Kidney epithelial cell (primary cell): ENCODE data around the gene CLIC6. TPM values are rescaled to one million over a fixed set of nuclear protein-coding genes. Genes with fewer than 3 reads are reported as not detected.
"Not testable (repeated sequence)": the region's sequence is repeated elsewhere in the genome, so short reads cannot be mapped to it uniquely, and the experiment has no call there.

Experiments used
- DNase-seq: peaks from one replicate; pipeline ENCODE4 v3.0.0-alpha.2; 2010; ENCODE audit warnings: low read depth
- H3K27me3 ChIP-seq: 2 replicates; pipeline ENCODE4 v1.6.0; 2011; ENCODE audit warnings: low read length; ENCODE audit not compliant: control insufficient read depth, insufficient read depth
- H3K36me3 ChIP-seq: 2 replicates; pipeline ENCODE4 v1.5.1; 2011; ENCODE audit warnings: low read length; ENCODE audit not compliant: control insufficient read depth, insufficient read depth
- H3K4me3 ChIP-seq: 2 replicates; pipeline ENCODE4 v1.5.1; 2011; ENCODE audit warnings: low read depth, mild to moderate bottlenecking, control low read depth, low read length
- total RNA-seq: library from RNA; depleted of rRNA; stranded (reverse); fragments of >200 nt; gene quantifications from 2 replicates; pipeline ENCODE4 v1.2.3, GENCODE V29; 2015
- TF ChIP-seq, protein P1 (sequence below): IDR thresholded peaks from 2 replicates; pipeline ENCODE4 v1.5.1; 2011; ENCODE audit warnings: mild to moderate bottlenecking, moderate library complexity, low read length, control low read depth, inconsistent platforms; ENCODE audit not compliant: insufficient read depth, poor library complexity, severe bottlenecking

CLIC6 gene
- total RNA-seq, 1 donor from 2014 or later: 8.0 TPM

DNA sequence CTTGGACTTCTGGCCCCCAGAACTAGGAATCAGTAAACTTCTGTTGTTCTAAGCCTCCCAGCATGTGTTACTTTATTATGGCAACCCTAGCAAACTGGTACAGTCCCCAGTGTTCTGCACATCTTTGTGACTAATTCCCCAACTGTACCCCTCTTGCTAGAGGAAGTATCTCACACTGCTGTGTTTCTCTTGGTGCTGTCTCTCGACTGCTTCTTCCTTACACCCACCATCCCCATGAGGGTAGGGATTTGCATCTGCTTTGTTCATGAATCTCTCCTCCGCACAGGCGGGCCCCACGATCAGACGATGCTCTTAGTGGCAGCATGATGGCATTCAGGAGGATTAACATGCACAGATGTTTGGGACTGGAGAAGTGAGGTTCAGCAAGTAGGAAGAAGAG is 46.7 kb downstream of the CLIC6 start:
- no peak for DNase-seq
- no peaks in the 10 kb centered on the region for H3K36me3 ChIP-seq
- H3K27me3 ChIP-seq: no peaks in the 10 kb centered on the region
- no peak overlapping the region for H3K4me3 ChIP-seq
- TF ChIP-seq, protein P1, sequence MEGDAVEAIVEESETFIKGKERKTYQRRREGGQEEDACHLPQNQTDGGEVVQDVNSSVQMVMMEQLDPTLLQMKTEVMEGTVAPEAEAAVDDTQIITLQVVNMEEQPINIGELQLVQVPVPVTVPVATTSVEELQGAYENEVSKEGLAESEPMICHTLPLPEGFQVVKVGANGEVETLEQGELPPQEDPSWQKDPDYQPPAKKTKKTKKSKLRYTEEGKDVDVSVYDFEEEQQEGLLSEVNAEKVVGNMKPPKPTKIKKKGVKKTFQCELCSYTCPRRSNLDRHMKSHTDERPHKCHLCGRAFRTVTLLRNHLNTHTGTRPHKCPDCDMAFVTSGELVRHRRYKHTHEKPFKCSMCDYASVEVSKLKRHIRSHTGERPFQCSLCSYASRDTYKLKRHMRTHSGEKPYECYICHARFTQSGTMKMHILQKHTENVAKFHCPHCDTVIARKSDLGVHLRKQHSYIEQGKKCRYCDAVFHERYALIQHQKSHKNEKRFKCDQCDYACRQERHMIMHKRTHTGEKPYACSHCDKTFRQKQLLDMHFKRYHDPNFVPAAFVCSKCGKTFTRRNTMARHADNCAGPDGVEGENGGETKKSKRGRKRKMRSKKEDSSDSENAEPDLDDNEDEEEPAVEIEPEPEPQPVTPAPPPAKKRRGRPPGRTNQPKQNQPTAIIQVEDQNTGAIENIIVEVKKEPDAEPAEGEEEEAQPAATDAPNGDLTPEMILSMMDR: no peak

DNA sequence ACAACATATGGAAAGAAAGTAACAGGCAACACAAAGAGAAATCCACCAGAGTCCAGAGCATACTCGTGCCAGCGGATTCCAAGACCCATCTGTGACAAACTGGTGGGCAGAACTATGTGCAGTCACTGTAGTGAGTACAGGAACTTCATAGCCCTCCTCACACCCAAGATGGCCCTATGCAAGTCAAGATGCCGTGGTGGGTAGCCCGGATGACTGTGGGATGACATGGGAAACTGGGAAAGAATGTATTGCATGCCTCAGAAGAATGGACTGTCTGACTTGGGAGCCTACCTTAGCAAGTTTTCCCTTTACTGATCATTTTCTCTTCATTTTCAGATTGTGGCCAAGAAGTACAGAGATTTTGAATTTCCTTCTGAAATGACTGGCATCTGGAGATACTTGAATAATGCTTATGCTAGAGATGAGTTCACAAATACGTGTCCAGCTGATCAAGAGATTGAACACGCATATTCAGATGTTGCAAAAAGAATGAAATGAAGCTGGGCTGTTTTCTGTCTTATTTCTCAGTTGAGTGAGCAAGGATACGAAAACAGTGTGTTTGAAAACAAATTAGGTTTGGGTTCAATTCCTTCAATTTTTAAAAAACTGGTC is 47.3 kb downstream of the CLIC6 start:
- TF ChIP-seq, protein P1: no peak
- DNase-seq: no peak
- H3K4me3 ChIP-seq: no peak overlapping the region
- no peaks in the 10 kb centered on the region for H3K36me3 ChIP-seq
- no peaks in the 10 kb centered on the region for H3K27me3 ChIP-seq

DNA sequence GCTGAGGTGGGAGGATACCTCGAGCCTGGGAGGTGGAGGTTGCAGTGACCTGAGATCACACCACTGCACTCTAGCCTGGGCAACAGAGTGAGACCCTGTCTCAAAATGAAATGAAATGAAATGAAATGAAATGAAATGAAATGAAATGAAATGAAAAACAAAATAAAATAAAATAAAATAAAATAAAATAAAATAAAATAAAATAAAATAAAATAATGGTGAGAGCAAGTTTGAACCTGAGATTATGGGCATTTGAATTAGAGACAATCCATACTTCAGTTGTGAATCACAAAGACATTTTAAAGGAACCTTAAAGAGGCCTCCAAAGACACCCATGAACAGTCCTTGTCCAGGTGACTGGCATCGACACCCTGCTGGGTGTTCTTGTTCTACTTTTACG is 49.7 kb downstream of the CLIC6 start:
- H3K4me3 ChIP-seq, H3K27me3 ChIP-seq, H3K36me3 ChIP-seq, DNase-seq: not testable (repeated sequence)

DNA sequence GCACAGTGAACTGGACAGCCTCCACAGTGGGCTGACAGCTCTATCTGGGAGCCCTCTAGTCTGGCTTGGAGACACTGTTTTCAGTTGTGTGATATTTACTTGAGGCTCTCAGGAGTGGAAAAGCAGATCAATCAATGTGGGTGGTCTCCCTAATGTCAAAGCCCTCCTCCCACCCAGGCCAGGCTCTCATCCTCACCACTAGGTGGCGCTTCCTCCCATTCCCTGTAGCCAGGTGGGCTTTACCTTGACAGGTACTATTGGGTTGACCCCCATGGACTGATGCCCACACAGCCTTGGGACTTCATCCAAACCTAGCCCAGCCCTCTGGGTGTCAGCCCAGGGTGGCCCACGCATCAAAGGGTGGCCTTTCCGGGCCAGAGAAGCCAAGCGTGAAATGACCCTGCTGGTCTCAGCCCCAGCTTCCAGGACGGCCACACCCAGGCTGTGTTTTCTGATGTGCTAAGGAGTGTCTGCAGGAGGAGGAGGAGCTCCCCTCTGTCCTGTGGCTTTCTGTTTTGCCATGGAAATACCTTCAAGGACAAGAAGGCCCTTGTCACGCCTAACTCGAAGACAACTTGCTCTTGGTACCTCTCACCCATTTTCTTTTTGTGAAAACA is 54.0 kb downstream of the CLIC6 start:
- TF ChIP-seq, protein P1: peak; percentile 54
- peaks cover 3% of the 10 kb centered on the region for H3K27me3 ChIP-seq
- no peaks in the 10 kb centered on the region for H3K36me3 ChIP-seq
- no peak overlapping the region for H3K4me3 ChIP-seq
- no peak for DNase-seq

GRCh38 chr21:34724131-34724856 is 55.5 kb downstream of the CLIC6 start:
- no peaks in the 10 kb centered on the region for H3K36me3 ChIP-seq
- TF ChIP-seq, protein P1: no peak
- DNase-seq: no peak
- no peak overlapping the region for H3K4me3 ChIP-seq
- H3K27me3 ChIP-seq: peaks cover 3% of the 10 kb centered on the region

DNA sequence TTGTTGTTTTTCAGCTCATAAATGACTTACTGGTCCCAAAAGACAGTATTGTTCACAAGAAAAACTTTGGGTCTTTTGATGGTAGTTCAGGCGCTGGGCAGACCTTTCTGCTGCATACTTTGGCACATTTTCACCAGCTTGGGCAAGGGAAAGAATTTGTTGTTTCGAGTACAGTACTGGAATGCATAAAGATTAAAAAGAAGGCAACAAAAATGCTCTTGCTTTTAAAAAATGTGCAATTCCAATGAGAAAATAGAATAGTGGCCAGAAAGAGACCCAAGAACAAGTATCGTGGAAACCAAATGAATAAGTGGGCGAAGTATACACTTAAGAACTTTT is 56.0 kb downstream of the CLIC6 start:
- Histone ChIP-seq H3K36me3 (no peaks in the 10 kb centered on the region), H3K27me3 (peaks cover 3% of the 10 kb centered on the region), H3K4me3 (no peak overlapping the region)
- no peak for DNase-seq
- TF ChIP-seq, protein P1: no peak
